GM23338 (cell line): Measurements from ENCODE around the gene SLC25A13. TPM values are rescaled to one million over a fixed set of nuclear protein-coding genes. Genes with fewer than 3 reads are reported as not detected.

Experiments
- ATAC-seq: fragments of 200-7000 bp; cut with Tn5 transposase; 3 replicates; pipeline ENCODE4 v1.9.1; 2020
- DNase-seq: peaks from one replicate; pipeline ENCODE4 v3.0.0-alpha.2; 2015; ENCODE audit warnings: low spot score
- H2AFZ ChIP-seq: fragments of 200-600 bp; sonication (generic); 2 replicates; pipeline ENCODE4 v1.8.0; 2016; ENCODE audit warnings: antibody characterized with exemption, mild to moderate bottlenecking, moderate library complexity
- H3F3A ChIP-seq: fragments of 200-600 bp; sonication (generic); replicated peaks from 2 replicates; pipeline ENCODE4 v1.8.0; 2017; ENCODE audit warnings: antibody characterized with exemption, mixed run types, low read depth
- H3K27ac ChIP-seq: fragments of 200-600 bp; sonication (generic); 2 replicates; pipeline ENCODE4 v1.6.1; 2016; ENCODE audit warnings: low read depth
- H3K27me3 ChIP-seq: fragments of 200-600 bp; sonication (generic); 2 replicates; pipeline ENCODE4 v1.8.0; 2016; ENCODE audit warnings: mild to moderate bottlenecking, mixed run types, moderate library complexity; ENCODE audit not compliant: insufficient read depth
- H3K36me3 ChIP-seq: fragments of 200-600 bp; sonication (generic); 2 replicates; pipeline ENCODE4 v1.8.0; 2016; ENCODE audit warnings: mild to moderate bottlenecking; ENCODE audit not compliant: insufficient read depth
- H3K4me1 ChIP-seq: fragments of 200-600 bp; sonication (generic); 2 replicates; pipeline ENCODE4 v1.8.0; 2016; ENCODE audit warnings: mild to moderate bottlenecking, moderate library complexity; ENCODE audit not compliant: insufficient read depth
- H3K4me2 ChIP-seq: fragments of 200-600 bp; sonication (generic); 2 replicates; pipeline ENCODE4 v1.7.1; 2017; ENCODE audit warnings: mixed run types
- H3K4me3 ChIP-seq: fragments of 200-600 bp; sonication (generic); 2 replicates; pipeline ENCODE4 v1.6.1; 2016; ENCODE audit warnings: mixed run types
- H3K79me2 ChIP-seq: fragments of 200-600 bp; sonication (generic); replicated peaks from 2 replicates; pipeline ENCODE4 v1.8.0; 2017; ENCODE audit warnings: mild to moderate bottlenecking; ENCODE audit not compliant: insufficient read depth
- H3K9me2 ChIP-seq: fragments of 200-600 bp; sonication (generic); 2 replicates; pipeline ENCODE4 v1.8.0; 2017; ENCODE audit not compliant: insufficient read depth
- H4K20me1 ChIP-seq: fragments of 200-600 bp; sonication (generic); replicated peaks from 2 replicates; pipeline ENCODE4 v1.8.0; 2017; ENCODE audit warnings: mild to moderate bottlenecking; ENCODE audit not compliant: insufficient read depth
- H3K27ac Mint-ChIP-seq: 2 replicates; pipeline ENCODE4 v1.8.0; 2020; ENCODE audit warnings: inconsistent platforms, mild to moderate bottlenecking, moderate library complexity, mixed read lengths
- H3K27me3 Mint-ChIP-seq: 3 replicates; pipeline ENCODE4 v1.8.0; 2022; ENCODE audit warnings: low read depth, mild to moderate bottlenecking, moderate library complexity, mixed read lengths, inconsistent platforms; ENCODE audit not compliant: insufficient read depth, poor library complexity
- H3K36me3 Mint-ChIP-seq: 3 replicates; pipeline ENCODE4 v1.8.0; 2021; ENCODE audit warnings: low read depth, mild to moderate bottlenecking, inconsistent platforms, moderate library complexity, mixed read lengths
- H3K4me1 Mint-ChIP-seq: 3 replicates; pipeline ENCODE4 v1.8.0; 2020; ENCODE audit warnings: mild to moderate bottlenecking, inconsistent platforms, mixed read lengths
- H3K4me3 Mint-ChIP-seq: 3 replicates; pipeline ENCODE4 v1.8.0; 2021; ENCODE audit warnings: moderate library complexity, mild to moderate bottlenecking, inconsistent platforms, mixed read lengths
- H3K9me3 Mint-ChIP-seq: 3 replicates; pipeline ENCODE4 v1.8.0; 2020; ENCODE audit warnings: moderate library complexity, mild to moderate bottlenecking, inconsistent platforms, mixed read lengths
- CREB1 ChIP-seq: fragments of 250-450 bp; sonication (Bioruptor Pico); IDR thresholded peaks from 2 replicates; pipeline ENCODE4 v1.5.0; 2020; ENCODE audit warnings: low read depth, mild to moderate bottlenecking, moderate library complexity
- CTCF ChIP-seq, 2 experiments: fragments of 200-600 bp in 1 of 2; sonication (generic) in 1 of 2; conservative IDR thresholded peaks; 2 replicates each; pipeline versions ENCODE4 v1.5.1 to v1.6.1; 2016 to 2017; ENCODE audit warnings: antibody characterized with exemption in 2 of 2, low read depth in 2 of 2, mild to moderate bottlenecking in 2 of 2, moderate library complexity in 1 of 2
- ETS1 ChIP-seq: IDR thresholded peaks from 2 replicates; pipeline ENCODE4 v1.6.1; 2016; ENCODE audit warnings: antibody characterized with exemption
- EZH2phosphoT487 ChIP-seq: fragments of 200-600 bp; sonication (generic); IDR thresholded peaks from one replicate; pipeline ENCODE4 v1.8.1; 2018; ENCODE audit warnings: antibody characterized with exemption; ENCODE audit not compliant: unreplicated experiment
- NANOG ChIP-seq: IDR thresholded peaks from 2 replicates; pipeline ENCODE4 v1.6.1; 2016; ENCODE audit warnings: antibody characterized with exemption, borderline replicate concordance
- POLR2AphosphoS5 ChIP-seq: IDR thresholded peaks from 2 replicates; pipeline ENCODE4 v1.6.1; 2016; ENCODE audit warnings: antibody characterized with exemption, low read depth
- REST ChIP-seq: IDR thresholded peaks from one replicate; pipeline ENCODE4 v1.6.1; 2018; ENCODE audit warnings: antibody characterized with exemption; ENCODE audit not compliant: unreplicated experiment
- ZNF462 ChIP-seq: fragments of 250-450 bp; sonication (Bioruptor Pico); IDR thresholded peaks from 2 replicates; pipeline ENCODE4 v1.5.0; 2020; ENCODE audit warnings: mild to moderate bottlenecking, moderate library complexity
- polyA plus RNA-seq: library from polyadenylated mRNA; unstranded; fragments of >200 nt; fragmentation: Nextera tagmentation; extraction: Ambion mirVana; gene quantifications from 2 replicates; pipeline ENCODE4 v1.2.1, GENCODE V29; 2016
- total RNA-seq: library from RNA; depleted of rRNA; stranded (reverse); fragments of >200 nt; shearing (Covaris generic); gene quantifications from 2 replicates; pipeline ENCODE4 v1.2.3, GENCODE V29; 2014

SLC25A13 gene
- total and polyA plus RNA-seq, 2 experiments from 2014 or later: 51.1 to 84.6 TPM

- TF ChIP-seq REST (no peak), CTCF (conservative IDR thresholded peaks at IDR 0.05; ENCODE audit: low read depth in 2 of 2) (no peak)
Observed at GRCh38 chr7:96144260-96144526, 177.7 kb downstream of the SLC25A13 start (continued).

- H3K79me2 ChIP-seq: no peaks in the 10 kb centered on the region
- no peak overlapping the region for H3K4me3 ChIP-seq
- H3K4me3 Mint-ChIP-seq: no peak overlapping the region
- H3F3A ChIP-seq: 0 out of 2 replicates have a peak, but pooled peaks cover 5% of the 10 kb centered on the region
- peaks cover 12% of the 10 kb centered on the region for H3K4me1 ChIP-seq
- peak; percentile 94 for DNase-seq
- H3K4me1 Mint-ChIP-seq: peaks cover 19% of the 10 kb centered on the region
- H3K27me3 Mint-ChIP-seq: peaks cover 78% of the 10 kb centered on the region
- H3K4me2 ChIP-seq: no peak overlapping the region
- peak; percentile 99 for ATAC-seq
- no peak overlapping the region for H3K27ac ChIP-seq
- peaks cover 43% of the 10 kb centered on the region for H4K20me1 ChIP-seq
- no peaks in the 10 kb centered on the region for H3K9me2 ChIP-seq
- TF ChIP-seq POLR2AphosphoS5 (peak; percentile 82), EZH2phosphoT487 (no peak), ZNF462 (no peak), NANOG (peak; percentile 99), ETS1 (no peak), CREB1 (CRISPR knock-in tag) (peak; percentile 74)
- H3K27ac Mint-ChIP-seq: no peak overlapping the region
- no peak overlapping the region for H2AFZ ChIP-seq
- H3K27me3 ChIP-seq: peaks cover 86% of the 10 kb centered on the region
- no peaks in the 10 kb centered on the region for H3K36me3 ChIP-seq
- H3K36me3 Mint-ChIP-seq: peaks cover 45% of the 10 kb centered on the region; the same call in 2 of the 3 replicates
- no peaks in the 10 kb centered on the region for H3K9me3 Mint-ChIP-seq
Observed at GRCh38 chr7:96143495-96144259, 178.2 kb downstream of the SLC25A13 start.
